GM12864 (cell line): ENCODE data around the gene PHLDA2.

Source experiments
- DNase-seq: peaks from one replicate; pipeline ENCODE4 v3.0.0-alpha.2; 2011; ENCODE audit warnings: low read depth
- H3K4me3 ChIP-seq: 2 replicates; pipeline ENCODE4 v1.5.1; 2011; ENCODE audit warnings: mild to moderate bottlenecking, low read depth, low read length, control low read depth
- TF ChIP-seq, protein P1 (sequence below): IDR thresholded peaks from 2 replicates; pipeline ENCODE4 v1.5.1; 2011; ENCODE audit warnings: low read depth, mild to moderate bottlenecking, moderate library complexity, low read length, control low read depth, inconsistent platforms; ENCODE audit errors: missing control alignments

PHLDA2 gene

DNA sequence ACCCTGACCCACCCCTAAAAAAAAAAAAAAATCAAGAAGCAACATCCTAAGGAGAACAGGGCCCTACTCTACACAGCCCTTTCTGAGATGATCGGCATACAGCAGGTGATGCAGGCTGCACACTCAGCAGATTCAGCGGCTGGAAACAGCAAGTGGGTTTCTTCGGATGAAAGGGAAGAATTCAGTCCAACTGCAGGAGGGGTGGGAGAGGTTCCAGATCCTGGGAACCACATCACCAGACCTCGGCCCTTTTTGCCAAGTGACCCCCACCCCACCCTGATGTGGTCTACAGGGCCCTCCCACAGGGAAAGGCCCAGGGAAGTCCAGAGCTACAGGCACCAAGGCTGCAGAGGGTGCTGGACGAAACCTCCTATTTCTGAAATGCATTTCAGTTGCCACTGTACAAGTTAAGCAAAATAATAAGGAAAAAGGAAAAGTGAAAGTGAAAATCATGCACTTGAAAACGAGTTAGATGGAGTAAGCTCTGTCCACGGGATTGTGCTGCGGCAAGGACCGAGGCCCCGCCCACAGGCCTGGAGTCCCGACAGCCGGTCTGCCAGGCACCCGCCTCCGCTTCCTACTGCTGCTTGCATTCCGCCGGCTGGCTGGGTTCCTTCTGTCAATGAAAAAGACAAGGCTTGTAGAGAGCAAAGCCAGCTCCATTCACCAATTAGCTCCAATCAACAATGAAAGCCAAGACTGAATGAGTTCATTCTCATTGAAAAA is 16.0 kb upstream of the PHLDA2 start:
- TF ChIP-seq, protein P1, sequence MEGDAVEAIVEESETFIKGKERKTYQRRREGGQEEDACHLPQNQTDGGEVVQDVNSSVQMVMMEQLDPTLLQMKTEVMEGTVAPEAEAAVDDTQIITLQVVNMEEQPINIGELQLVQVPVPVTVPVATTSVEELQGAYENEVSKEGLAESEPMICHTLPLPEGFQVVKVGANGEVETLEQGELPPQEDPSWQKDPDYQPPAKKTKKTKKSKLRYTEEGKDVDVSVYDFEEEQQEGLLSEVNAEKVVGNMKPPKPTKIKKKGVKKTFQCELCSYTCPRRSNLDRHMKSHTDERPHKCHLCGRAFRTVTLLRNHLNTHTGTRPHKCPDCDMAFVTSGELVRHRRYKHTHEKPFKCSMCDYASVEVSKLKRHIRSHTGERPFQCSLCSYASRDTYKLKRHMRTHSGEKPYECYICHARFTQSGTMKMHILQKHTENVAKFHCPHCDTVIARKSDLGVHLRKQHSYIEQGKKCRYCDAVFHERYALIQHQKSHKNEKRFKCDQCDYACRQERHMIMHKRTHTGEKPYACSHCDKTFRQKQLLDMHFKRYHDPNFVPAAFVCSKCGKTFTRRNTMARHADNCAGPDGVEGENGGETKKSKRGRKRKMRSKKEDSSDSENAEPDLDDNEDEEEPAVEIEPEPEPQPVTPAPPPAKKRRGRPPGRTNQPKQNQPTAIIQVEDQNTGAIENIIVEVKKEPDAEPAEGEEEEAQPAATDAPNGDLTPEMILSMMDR = no peak
- DNase-seq = no peak
- H3K4me3 ChIP-seq = no peak overlapping the region

DNA sequence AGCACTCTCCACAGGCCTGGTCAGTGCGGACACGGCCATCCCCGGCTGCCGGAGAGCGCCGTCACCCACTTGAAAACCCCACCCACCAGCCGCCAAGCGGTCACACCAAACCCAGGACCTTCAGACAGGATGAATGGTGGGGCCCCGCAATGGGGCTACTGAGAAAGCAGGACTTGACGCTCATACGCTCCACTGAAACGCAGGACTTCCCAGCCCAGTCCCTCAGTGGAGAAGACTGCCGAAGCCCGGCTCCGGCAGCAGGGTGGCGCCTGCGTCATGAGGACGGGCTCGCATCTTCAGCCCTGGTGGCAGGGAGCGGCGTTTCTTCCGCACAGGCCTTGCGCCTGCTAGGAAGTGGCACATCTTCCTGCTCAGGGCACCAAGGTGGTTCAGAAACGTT is 15.3 kb upstream of the PHLDA2 start:
- H3K4me3 ChIP-seq = no peak overlapping the region
- DNase-seq = no peak
- TF ChIP-seq, protein P1 = no peak

DNA sequence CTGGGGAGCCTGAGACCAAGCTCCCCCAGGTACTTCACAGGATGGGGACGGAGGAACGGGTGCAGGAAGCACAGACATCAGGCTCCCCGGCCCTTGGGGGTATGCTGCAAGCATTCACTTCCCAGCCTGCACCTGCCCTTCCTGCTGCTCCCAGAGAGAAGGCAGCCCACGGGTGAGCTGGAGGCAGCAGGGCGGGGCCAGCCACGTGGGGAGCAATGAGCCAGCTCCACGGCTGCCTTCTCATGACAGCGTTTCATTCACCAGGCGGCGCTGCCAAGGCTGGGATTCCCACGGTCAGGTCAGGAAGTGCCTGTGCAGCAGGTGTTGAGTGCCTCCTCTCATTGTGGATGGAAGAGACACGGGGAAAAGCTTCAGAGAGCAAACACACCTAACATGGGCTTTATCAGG is 14.5 kb upstream of the PHLDA2 start:
- TF ChIP-seq, protein P1 = no peak
- no peak overlapping the region for H3K4me3 ChIP-seq
- DNase-seq = no peak

DNA sequence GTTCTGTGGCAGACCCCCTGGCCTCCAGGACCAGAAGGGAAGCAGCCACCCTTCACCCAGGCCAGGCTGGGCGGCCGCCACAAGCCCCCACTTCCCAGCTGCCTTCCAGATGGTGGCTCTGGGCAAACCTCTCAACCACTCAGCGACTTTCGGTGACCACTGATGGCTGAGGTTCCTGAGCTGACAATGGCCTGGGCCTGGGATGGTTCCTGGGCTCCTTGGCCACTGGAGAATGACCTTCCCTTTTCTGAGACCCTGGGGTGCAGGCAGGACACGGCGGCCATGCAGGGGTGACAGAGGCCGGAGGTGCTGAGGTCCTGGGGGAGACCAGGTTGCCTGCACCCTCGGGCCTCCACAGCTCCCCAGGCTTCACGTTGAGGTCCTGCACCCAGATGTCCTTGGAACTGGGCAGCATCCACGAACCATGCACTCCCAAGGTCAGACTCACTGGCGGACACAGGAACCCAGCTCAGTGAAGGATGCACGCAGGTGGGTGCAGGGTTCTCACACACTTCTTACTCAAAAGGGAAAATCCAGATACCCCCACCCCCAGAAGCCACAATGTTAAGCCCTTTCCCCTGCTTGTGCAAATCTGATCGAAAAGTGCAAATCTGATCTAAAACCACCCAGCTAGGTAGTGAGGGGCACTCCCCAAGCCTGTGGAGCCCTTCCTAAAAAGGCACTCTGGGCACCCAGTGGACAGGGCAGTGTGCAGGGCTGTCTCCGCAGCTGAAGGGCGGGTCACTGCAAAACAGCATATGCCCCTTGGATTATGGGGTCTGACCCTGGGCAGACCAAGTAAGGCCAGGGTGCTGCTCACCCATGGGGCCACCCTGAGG is 13.9 kb upstream of the PHLDA2 start:
- no peak overlapping the region for H3K4me3 ChIP-seq
- no peak for DNase-seq

DNA sequence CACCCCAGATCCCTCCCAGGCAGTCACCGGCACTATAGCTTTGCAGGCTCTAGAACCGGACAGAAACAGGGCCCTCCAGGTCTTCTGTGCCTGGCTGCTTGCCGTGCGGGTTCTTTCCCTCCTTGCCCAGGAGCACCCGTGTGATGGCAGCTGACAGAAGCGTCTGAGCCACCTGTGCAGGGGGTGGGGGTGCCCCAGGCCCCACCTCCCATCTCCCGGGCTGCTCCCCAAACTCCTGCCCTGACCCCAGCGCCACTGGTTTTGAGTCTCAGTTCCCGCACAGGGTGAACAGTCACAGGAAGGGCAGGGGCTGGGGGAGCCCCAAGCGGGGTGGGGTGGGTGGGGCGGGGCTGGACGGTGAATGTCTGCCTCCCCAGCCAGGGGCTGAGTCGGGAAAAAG is 13.2 kb upstream of the PHLDA2 start:
- no peak overlapping the region for H3K4me3 ChIP-seq
- DNase-seq = no peak
- TF ChIP-seq, protein P1 = no peak

More for the DNA sequence above, 13.9 kb upstream of the PHLDA2 start:
- TF ChIP-seq, protein P1 = no peak

DNA sequence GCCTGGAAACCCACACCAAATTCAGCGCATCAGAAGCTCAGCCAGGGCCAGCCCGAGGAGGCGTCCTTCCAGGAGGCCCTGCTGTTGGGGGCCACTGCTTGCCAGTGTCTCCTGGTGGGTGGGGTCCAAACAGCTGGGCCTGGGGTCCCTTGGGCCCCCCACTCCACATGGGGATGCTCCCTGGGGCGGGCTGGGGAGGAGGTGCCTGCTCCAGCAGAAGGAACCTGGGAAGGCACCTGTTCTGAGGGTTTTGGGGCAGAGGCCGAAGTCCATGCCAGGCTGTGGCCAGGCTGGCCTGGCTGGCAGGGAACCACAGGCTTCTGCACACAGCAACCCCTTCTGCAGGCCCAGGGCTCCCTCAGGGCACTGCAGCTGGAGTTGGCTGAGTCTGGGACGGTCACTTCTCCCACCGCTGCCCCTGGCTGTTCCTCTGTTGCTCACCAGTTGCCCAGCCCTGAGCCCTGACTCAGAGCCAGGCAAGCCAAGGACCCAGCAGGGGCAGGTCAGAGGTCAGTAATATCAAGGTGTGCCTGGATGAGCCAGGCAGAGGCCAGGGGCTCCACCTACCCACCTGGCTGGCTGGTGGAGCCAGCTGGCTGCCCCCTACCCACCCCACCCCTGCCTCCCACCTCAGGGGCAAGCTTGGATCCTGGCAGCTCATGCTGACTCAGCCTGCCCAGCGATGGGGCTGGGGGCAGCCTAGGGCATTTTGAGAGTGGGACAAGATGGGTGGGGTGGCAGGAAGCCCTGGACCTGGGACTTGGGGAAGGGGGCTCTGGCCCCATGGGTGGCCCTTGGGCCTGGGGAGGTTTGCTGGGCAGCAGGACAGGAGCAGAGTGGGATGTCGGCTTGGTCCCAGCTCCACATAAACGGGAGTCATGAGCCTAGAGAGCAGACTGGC is 12.0 kb upstream of the PHLDA2 start:
- TF ChIP-seq, protein P1 = no peak
- no peak for DNase-seq

More for the DNA sequence above, 12.0 kb upstream of the PHLDA2 start:
- H3K4me3 ChIP-seq = no peak overlapping the region
